NCI-H526 (cell line): ENCODE results near the gene NEURL1B.

Source experiments
- DNase-seq, 2 experiments: peaks; one replicate each; lab custom pipeline; 2025; lab: John Stamatoyannopoulos, UW

The NEURL1B gene

GRCh38 chr5:172608773-172609172 is 32.3 kb upstream of the NEURL1B start:
- no peak for DNase-seq

GRCh38 chr5:172610643-172611042 is 30.4 kb upstream of the NEURL1B start:
- DNase-seq = no peak

- no peak for DNase-seq
Observed at GRCh38 chr5:172611913-172612312, 29.1 kb upstream of the NEURL1B start.

- no peak for DNase-seq
Observed at GRCh38 chr5:172612771-172613170, 28.3 kb upstream of the NEURL1B start.

GRCh38 chr5:172616136-172616535 is 24.9 kb upstream of the NEURL1B start:
- DNase-seq = no peak

GRCh38 chr5:172616730-172617129 is 24.3 kb upstream of the NEURL1B start:
- no peak for DNase-seq

- no peak for DNase-seq
Observed at GRCh38 chr5:172617817-172618216, 23.2 kb upstream of the NEURL1B start.

GRCh38 chr5:172618574-172619365 is 22.3 kb upstream of the NEURL1B start:
- no peak for DNase-seq

- DNase-seq = no peak
Observed at GRCh38 chr5:172620506-172620905, 20.6 kb upstream of the NEURL1B start.

GRCh38 chr5:172622091-172623046 is 18.7 kb upstream of the NEURL1B start:
- DNase-seq = no peak

GRCh38 chr5:172623313-172623980 is 17.6 kb upstream of the NEURL1B start:
- no peak for DNase-seq

GRCh38 chr5:172624083-172624995 is 16.7 kb upstream of the NEURL1B start:
- DNase-seq = no peak

GRCh38 chr5:172624996-172625964 is 15.8 kb upstream of the NEURL1B start:
- DNase-seq = no peak

GRCh38 chr5:172626031-172626581 is 15.0 kb upstream of the NEURL1B start:
- DNase-seq = no peak

- DNase-seq = no peak
Observed at GRCh38 chr5:172630082-172630481, 11.0 kb upstream of the NEURL1B start.

- no peak for DNase-seq
Observed at GRCh38 chr5:172630482-172630881, 10.6 kb upstream of the NEURL1B start.

GRCh38 chr5:172630986-172631385 is 10.1 kb upstream of the NEURL1B start:
- DNase-seq = no peak

- no peak for DNase-seq
Observed at GRCh38 chr5:172632346-172633092, 8.5 kb upstream of the NEURL1B start.

GRCh38 chr5:172633403-172633970 is 7.6 kb upstream of the NEURL1B start:
- DNase-seq = no peak
